Right lobe of liver (tissue), 4 donors: Measurements from ENCODE around the gene TF.

Experiments used
- CTCF ChIP-seq, 4 donors: fragments of 200-600 bp in 3 of 4; fragments of 450-650 bp in 1 of 4; IDR thresholded peaks; one replicate each; pipeline versions ENCODE4 v1.5.1 to v1.8.0; 2016 to 2022; ENCODE audit warnings: antibody characterized with exemption in 4 of 4, mild to moderate bottlenecking in 2 of 4
- POLR2A ChIP-seq: fragments of 450-650 bp; IDR thresholded peaks from one replicate; pipeline ENCODE4 v1.6.1; 2017; ENCODE audit warnings: antibody characterized with exemption, mild to moderate bottlenecking
- donor health status: DM: no; HTN: no; CAD: no.
- donor health status: DM: no; HTN: no; CAD: no.
- donor health status: DM: no; HTN: yes; CAD: no.

- TF ChIP-seq POLR2A, result no peak
- no peak for TF ChIP-seq CTCF (IDR thresholded peaks at IDR 0.05)
Observed at GRCh38 chr3:133754455-133754854, 8.3 kb downstream of the TF start.
